ENCODE results near the gene TTLL7.

Gene TTLL7

DNA sequence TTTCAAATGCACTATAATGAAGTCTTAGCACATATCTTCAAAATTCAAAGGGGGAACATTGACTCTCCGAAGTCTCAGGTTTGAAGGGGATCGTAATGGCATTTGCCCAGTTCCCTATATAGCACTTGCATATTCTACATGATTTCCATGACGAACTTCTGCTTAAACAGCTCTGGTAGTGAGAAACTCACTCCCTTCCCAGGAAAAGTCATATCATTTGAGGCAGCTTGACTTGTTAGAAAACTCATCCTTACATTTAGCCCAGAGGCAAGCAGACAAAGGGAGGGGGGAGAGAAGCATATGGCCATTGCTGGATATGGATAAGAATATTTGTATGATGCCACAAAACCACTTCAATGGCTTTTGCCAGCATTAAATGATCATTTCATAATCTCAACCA is 27.0 kb upstream of the TTLL7 start:
- POLR2A ChIA-PET (ENCODE audit: low non-redundant PET), result no interaction called here
- CTCF ChIA-PET, result interaction anchor here (0.5 kb wide), 1 partner anchor 478 kb away, joined by 4 read pairs; no protein-coding TSS in a partner anchor
- H3K27ac ChIP-seq, result no peak overlapping the region
- TF ChIP-seq, protein P1, sequence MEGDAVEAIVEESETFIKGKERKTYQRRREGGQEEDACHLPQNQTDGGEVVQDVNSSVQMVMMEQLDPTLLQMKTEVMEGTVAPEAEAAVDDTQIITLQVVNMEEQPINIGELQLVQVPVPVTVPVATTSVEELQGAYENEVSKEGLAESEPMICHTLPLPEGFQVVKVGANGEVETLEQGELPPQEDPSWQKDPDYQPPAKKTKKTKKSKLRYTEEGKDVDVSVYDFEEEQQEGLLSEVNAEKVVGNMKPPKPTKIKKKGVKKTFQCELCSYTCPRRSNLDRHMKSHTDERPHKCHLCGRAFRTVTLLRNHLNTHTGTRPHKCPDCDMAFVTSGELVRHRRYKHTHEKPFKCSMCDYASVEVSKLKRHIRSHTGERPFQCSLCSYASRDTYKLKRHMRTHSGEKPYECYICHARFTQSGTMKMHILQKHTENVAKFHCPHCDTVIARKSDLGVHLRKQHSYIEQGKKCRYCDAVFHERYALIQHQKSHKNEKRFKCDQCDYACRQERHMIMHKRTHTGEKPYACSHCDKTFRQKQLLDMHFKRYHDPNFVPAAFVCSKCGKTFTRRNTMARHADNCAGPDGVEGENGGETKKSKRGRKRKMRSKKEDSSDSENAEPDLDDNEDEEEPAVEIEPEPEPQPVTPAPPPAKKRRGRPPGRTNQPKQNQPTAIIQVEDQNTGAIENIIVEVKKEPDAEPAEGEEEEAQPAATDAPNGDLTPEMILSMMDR (conservative IDR thresholded peaks at IDR 0.05; ENCODE audit: low read depth), result no peak
- DNase-seq (ENCODE audit: low spot score), result no peak

DNA sequence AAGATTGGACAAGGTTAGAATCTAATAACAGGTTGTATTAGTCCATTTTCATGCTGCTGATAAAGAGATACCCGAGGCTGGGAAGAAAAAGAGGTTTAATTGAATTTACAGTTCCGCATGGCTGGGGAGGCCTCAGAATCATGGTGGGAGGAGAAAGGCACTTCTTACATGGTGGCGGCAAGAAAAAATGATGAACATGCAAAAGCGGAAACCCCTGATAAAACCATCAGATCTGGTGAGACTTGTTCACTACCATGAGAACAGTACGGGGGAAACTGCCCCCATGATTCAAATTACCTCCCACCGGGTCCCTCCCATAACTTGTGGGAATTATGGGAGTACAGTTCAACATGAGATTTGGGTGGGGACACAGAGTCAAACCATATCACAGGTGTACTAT is 22.9 kb upstream of the TTLL7 start:
- CTCF ChIA-PET, result no interaction called here
- POLR2A ChIA-PET (ENCODE audit: low non-redundant PET), result no interaction called here
- no peak overlapping the region for H3K27ac ChIP-seq
- TF ChIP-seq, protein P1 (conservative IDR thresholded peaks at IDR 0.05; ENCODE audit: low read depth), result no peak
- DNase-seq (ENCODE audit: low spot score), result no peak

DNA sequence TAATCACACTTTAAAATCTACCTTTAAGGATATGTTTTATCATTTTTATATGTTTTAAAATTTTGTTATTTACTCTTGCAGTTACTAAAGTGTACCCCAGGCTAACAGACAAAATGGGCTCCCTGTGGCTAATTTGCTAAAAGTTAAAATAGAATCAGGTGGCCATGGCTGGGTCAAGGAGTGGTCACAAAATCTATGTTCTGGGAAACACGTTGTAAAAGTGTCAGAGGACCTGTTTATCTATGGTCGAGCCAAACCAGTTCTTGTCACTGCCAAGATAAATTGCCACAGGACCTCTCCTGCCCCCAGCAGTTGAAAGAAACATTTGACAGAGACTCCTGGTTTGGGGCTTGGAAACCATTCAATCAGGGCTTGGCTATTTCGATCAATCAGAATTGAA is 21.2 kb upstream of the TTLL7 start:
- H3K27ac ChIP-seq, result no peak overlapping the region
- CTCF ChIA-PET, result no interaction called here
- TF ChIP-seq, protein P1 (conservative IDR thresholded peaks at IDR 0.05; ENCODE audit: low read depth), result no peak
- POLR2A ChIA-PET (ENCODE audit: low non-redundant PET), result no interaction called here
- DNase-seq (ENCODE audit: low spot score), result no peak

DNA sequence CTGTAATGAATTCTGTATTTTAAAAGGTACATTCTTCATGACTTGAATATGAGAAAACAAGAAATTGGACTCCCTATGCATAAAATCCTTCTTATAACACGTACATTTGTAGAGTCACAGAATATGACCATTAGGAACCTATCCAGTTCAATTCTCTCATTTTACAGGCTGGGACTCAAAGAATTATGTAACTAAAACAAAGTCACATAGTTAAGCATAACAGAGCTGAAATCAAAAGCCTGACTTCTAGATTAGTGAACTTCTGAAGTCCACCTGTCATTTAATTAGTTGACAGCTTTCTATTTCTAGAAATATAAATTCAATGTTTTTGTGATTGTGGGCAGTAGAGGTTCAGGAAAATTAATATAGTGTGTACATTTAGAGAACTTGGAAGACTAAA is 20.3 kb upstream of the TTLL7 start:
- ChIA-PET POLR2A (ENCODE audit: low non-redundant PET) (no interaction called here), CTCF (no interaction called here)
- TF ChIP-seq, protein P1 (conservative IDR thresholded peaks at IDR 0.05; ENCODE audit: low read depth), result no peak
- DNase-seq (ENCODE audit: low spot score), result no peak
- H3K27ac ChIP-seq, result no peak overlapping the region

DNA sequence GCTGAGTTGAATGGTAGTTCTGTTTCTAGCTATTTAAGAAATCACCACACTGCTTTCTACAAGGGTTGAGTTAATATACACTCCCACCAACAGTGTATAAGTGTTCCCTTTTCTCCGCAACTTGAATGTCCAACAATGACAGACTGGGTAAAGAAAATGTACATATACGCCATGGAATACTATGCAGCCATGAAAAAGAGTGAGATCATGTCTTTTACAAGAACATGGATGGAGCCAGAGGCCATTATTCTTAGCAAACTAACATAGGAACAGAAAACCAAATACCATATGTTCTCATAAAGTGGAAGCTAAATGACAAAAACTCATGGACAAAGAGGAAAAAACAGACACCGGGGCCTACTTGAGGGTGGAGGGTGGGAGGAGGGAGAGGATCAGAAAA is 14.8 kb upstream of the TTLL7 start:
- TF ChIP-seq, protein P1 (conservative IDR thresholded peaks at IDR 0.05; ENCODE audit: low read depth), result no peak
- ChIA-PET CTCF (interaction anchor here (0.6 kb wide), 1 partner anchor 1825 kb away, joined by 7 read pairs; no protein-coding TSS in a partner anchor), POLR2A (ENCODE audit: low non-redundant PET) (no interaction called here)
- DNase-seq (ENCODE audit: low spot score), result no peak
- H3K27ac ChIP-seq, result no peak overlapping the region

GRCh38 chr1:84012018-84012417 is 13.1 kb upstream of the TTLL7 start:
- CTCF ChIA-PET, result no interaction called here
- peak; percentile 22 for DNase-seq (ENCODE audit: low spot score)
- TF ChIP-seq, protein P1 (conservative IDR thresholded peaks at IDR 0.05; ENCODE audit: low read depth), result no peak
- POLR2A ChIA-PET (ENCODE audit: low non-redundant PET), result no interaction called here
- no peak overlapping the region for H3K27ac ChIP-seq

DNA sequence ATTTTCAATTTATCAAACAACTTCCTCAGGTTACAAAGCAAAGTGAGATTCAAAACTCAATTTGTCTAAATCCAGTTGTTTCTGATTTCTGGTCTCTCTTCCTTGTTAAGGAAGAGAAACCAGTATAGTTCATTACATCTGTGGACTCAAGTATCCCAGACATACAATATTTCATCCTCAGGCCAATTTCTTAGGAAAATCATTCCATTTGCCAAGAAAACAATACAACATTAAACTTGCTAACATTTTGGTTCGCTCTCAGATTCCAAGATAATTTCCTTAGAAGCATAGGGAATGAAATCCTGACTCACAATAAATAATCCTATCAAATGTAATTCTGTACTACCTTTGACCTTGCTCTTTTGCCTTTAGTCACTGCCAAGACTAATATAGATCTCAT is 11.2 kb upstream of the TTLL7 start:
- TF ChIP-seq, protein P1 (conservative IDR thresholded peaks at IDR 0.05; ENCODE audit: low read depth), result no peak
- no peak for DNase-seq (ENCODE audit: low spot score)
- ChIA-PET CTCF (no interaction called here), POLR2A (ENCODE audit: low non-redundant PET) (no interaction called here)
- H3K27ac ChIP-seq, result no peak overlapping the region
